Large intestine (tissue), 3 donors: Measurements from ENCODE around the gene BACE1-AS. TPM values are rescaled to one million over a fixed set of nuclear protein-coding genes. Genes with fewer than 3 reads are reported as not detected.

Source experiments
- DNase-seq, 2 donors: peaks; one replicate each; pipeline versions ENCODE4 v3.0.0 to v3.0.0-alpha.2; 2013
- H3K27ac ChIP-seq: one replicate; pipeline ENCODE4 v1.5.1; 2013; ENCODE audit warnings: low read length
- H3K27me3 ChIP-seq: 2 replicates; pipeline ENCODE4 v1.6.1; 2013; ENCODE audit warnings: low read length; ENCODE audit not compliant: control insufficient read depth, insufficient read depth
- H3K36me3 ChIP-seq: 2 replicates; pipeline ENCODE4 v1.6.1; 2013; ENCODE audit warnings: low read length; ENCODE audit not compliant: control insufficient read depth, insufficient read depth
- H3K4me1 ChIP-seq: one replicate; pipeline ENCODE4 v1.6.1; 2013; ENCODE audit warnings: low read length; ENCODE audit not compliant: control insufficient read depth, insufficient read depth
- H3K4me3 ChIP-seq: one replicate; pipeline ENCODE4 v1.5.1; 2013; ENCODE audit warnings: low read length
- H3K9me3 ChIP-seq: one replicate; pipeline ENCODE4 v1.6.1; 2013; ENCODE audit warnings: mild to moderate bottlenecking, low read depth, low read length, moderate library complexity; ENCODE audit not compliant: control insufficient read depth
- WGBS: methylation state at CpG from one replicate; pipeline ENCODE4 v1.1.5; 2013; ENCODE audit warnings: low lambda C conversion rate; ENCODE audit not compliant: insufficient coverage; 5-methylcytosine and 5-hydroxymethylcytosine counted together
- polyA plus RNA-seq: library from polyadenylated mRNA; unstranded; fragments of 120-200 nt; gene quantifications from one replicate; pipeline ENCODE4 v1.2.1, GENCODE V29; 2013

Gene BACE1-AS
- polyA plus RNA-seq, 1 donor: 14.9 TPM

DNA sequence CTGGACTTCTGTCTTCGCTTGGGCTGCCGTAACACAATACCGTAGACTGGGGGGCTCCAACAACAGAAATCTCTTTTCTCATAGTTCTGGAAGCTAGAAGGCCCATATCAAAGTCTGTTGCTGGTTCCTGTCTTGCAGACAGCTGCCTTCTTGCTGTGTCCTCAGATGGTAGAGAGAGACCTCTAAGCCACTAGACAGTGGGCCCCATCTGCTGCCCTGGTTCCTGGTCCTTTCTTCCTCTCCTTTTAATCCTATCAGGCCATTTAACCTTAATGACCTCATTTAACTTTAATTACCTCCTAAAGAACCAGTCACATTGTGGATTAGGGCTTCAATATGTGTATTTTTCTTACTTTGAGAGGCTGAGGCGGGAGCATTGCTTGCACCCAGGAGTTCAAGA is 45.9 kb downstream of the BACE1-AS start:
- H3K36me3 ChIP-seq: peaks cover 27% of the 10 kb centered on the region
- H3K27ac ChIP-seq: no peak overlapping the region
- DNase-seq: no peak
- WGBS: 100% methylated on average over 1 of the region's 4 CpGs
- no peaks in the 10 kb centered on the region for H3K4me1 ChIP-seq
- H3K4me3 ChIP-seq: no peak overlapping the region
- no peaks in the 10 kb centered on the region for H3K9me3 ChIP-seq
- H3K27me3 ChIP-seq: no peaks in the 10 kb centered on the region

Other genes with a start within 250 kb of the BACE1-AS start
- 34.6 TPM for gene SIK3, start 192.9 kb upstream of the BACE1-AS start, polyA plus RNA-seq
- gene PAFAH1B2, start 147.1 kb upstream of the BACE1-AS start, polyA plus RNA-seq: 47.9 TPM
- 94.9 TPM for gene SIDT2, start 112.6 kb upstream of the BACE1-AS start, polyA plus RNA-seq
- gene TAGLN, start 92.0 kb upstream of the BACE1-AS start, polyA plus RNA-seq: 806 TPM
- 27.8 TPM for gene PCSK7, start 59.3 kb upstream of the BACE1-AS start, polyA plus RNA-seq
- gene RNF214, start 58.7 kb upstream of the BACE1-AS start, polyA plus RNA-seq: 20.2 TPM
- gene BACE1, start 24.9 kb downstream of the BACE1-AS start, polyA plus RNA-seq: 37.1 TPM
- gene CEP164, start 36.5 kb downstream of the BACE1-AS start, polyA plus RNA-seq: 31.0 TPM